ENCODE data around the gene RHOJ. TPM values are rescaled to one million over a fixed set of nuclear protein-coding genes. Genes with fewer than 3 reads are reported as not detected.

The RHOJ gene
- total and polyA plus RNA-seq, 9 of the 15 experiments (the other 6 are each of a cell fraction or from before 2014, with no cell fraction given), result not detected

DNA sequence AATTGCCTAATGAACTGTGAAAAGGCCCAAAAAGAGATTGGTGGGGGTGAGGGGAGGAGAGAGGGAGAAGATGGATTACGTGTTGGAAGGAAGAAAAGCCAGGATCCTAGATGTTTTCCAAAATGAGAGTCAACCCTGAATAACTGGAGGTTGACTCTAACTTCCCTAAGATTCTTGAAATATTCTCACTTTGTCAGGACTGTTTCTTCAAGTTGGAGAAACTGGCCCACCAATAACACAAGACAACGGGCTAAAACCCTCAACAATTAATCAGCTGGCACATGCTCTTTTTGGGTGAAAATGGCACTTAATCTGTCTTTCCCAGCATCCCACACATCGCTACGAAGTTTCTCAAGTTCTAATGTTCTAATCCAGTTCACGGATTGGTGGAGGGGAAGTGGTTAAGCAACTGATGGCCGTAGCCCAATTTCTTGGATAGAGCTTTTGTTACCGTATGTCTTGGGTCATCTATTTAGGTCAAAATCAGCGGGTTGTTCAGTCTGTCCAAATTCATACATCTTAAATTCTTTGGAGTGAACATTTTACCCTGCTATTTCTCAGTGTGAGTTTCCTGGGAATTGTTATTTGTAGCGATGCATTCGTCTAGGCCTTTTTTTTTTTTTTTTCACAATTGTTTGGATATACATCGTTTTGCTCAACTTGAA lies 65.5 kb downstream of the RHOJ start:
- TF ChIP-seq, protein P1, sequence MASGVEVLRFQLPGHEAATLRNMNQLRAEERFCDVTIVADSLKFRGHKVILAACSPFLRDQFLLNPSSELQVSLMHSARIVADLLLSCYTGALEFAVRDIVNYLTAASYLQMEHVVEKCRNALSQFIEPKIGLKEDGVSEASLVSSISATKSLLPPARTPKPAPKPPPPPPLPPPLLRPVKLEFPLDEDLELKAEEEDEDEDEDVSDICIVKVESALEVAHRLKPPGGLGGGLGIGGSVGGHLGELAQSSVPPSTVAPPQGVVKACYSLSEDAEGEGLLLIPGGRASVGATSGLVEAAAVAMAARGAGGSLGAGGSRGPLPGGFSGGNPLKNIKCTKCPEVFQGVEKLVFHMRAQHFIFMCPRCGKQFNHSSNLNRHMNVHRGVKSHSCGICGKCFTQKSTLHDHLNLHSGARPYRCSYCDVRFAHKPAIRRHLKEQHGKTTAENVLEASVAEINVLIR (CRISPR knock-in tag; IDR thresholded peaks at IDR 0.05), result no peak
- Histone ChIP-seq H3K4me2 (ENCODE audit: insufficient read depth, low read length) (no peak overlapping the region), H3K27me3 (ENCODE audit: control insufficient read depth in 2 of 2, insufficient read depth in 2 of 2, low read length in 2 of 2) (no peaks in the 10 kb centered on the region), H3K4me3 (no peak overlapping the region), H3K79me2 (ENCODE audit: control insufficient read depth, insufficient read depth, low read length) (no peaks in the 10 kb centered on the region), H3K36me3 (ENCODE audit: control insufficient read depth, insufficient read depth, low read length) (no peaks in the 10 kb centered on the region), H3K27ac (ENCODE audit: extremely low read depth, low read depth, low read length) (no peak overlapping the region), H3K9ac (ENCODE audit: insufficient read depth in 1 of 2, low read depth in 2 of 2, low read length in 2 of 2) (no peak overlapping the region), H3K9me1 (ENCODE audit: control insufficient read depth, insufficient read depth, low read length) (no peaks in the 10 kb centered on the region), H3K4me1 (replicated peaks in 1 of 2; ENCODE audit: control insufficient read depth in 2 of 2, insufficient read depth in 2 of 2, low read length in 2 of 2) (no peaks in the 10 kb centered on the region), H4K20me1 (replicated peaks; ENCODE audit: control insufficient read depth, insufficient read depth, low read length) (no peaks in the 10 kb centered on the region), H3K9me3 (replicated peaks; ENCODE audit: control insufficient read depth, insufficient read depth, low read depth, low read length) (no peaks in the 10 kb centered on the region), H2AFZ (ENCODE audit: low read depth, low read length) (no peak overlapping the region)
- FAIRE-seq, result no peak
- WGBS (ENCODE audit: insufficient coverage, low coverage, missing lambda C conversion rate), result 0% methylated on average over 9 of the region's 11 CpGs
- DNase-seq (ENCODE audit: extremely low read depth in 1 of 4, low spot score in 3 of 4), result no peak
- in situ Hi-C loops (cut with MboI) (loop anchor here (10.0 kb wide), 1 partner anchor 1095 kb away; no protein-coding TSS in a partner anchor), intact Hi-C loops (cut with micrococcal nuclease) (no loop called here)
- no TSS peak for BruUV-seq (replicated peaks)
- ATAC-seq, result no peak
- POLR2A ChIA-PET, result no interaction called here
- CTCF ChIA-PET (ENCODE audit: low intra/inter-chr PET ratio), result no interaction called here

DNA sequence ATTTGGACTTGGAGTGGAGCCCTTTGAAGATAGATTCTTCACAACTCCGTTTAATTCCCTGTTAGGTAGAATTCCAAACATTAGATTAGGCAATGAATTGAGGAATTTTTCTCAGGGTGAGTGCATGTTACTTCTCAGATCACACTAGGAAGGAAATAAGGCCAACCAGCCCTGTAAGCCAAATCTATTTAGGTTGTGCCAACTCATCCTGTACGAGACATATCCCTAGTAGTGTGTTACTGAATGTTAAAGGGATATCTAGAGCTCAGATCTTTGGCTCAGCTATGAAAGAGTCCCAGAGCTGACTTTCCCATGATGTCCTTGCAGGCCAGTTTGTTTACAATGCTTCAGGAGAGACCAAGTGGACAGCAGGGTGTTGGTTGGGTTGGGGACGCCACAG lies 68.9 kb downstream of the RHOJ start:
- Histone ChIP-seq H4K20me1 (replicated peaks; ENCODE audit: control insufficient read depth, insufficient read depth, low read length) (no peaks in the 10 kb centered on the region), H3K79me2 (ENCODE audit: control insufficient read depth, insufficient read depth, low read length) (no peaks in the 10 kb centered on the region), H3K27me3 (ENCODE audit: control insufficient read depth in 2 of 2, insufficient read depth in 2 of 2, low read length in 2 of 2) (no peaks in the 10 kb centered on the region), H3K4me2 (ENCODE audit: insufficient read depth, low read length) (no peak overlapping the region), H3K36me3 (ENCODE audit: control insufficient read depth, insufficient read depth, low read length) (no peaks in the 10 kb centered on the region), H2AFZ (ENCODE audit: low read depth, low read length) (no peak overlapping the region), H3K9me1 (ENCODE audit: control insufficient read depth, insufficient read depth, low read length) (no peaks in the 10 kb centered on the region), H3K9me3 (replicated peaks; ENCODE audit: control insufficient read depth, insufficient read depth, low read depth, low read length) (no peaks in the 10 kb centered on the region), H3K4me1 (replicated peaks in 1 of 2; ENCODE audit: control insufficient read depth in 2 of 2, insufficient read depth in 2 of 2, low read length in 2 of 2) (no peaks in the 10 kb centered on the region), H3K4me3 (no peak overlapping the region), H3K27ac (ENCODE audit: extremely low read depth, low read depth, low read length) (no peak overlapping the region), H3K9ac (ENCODE audit: insufficient read depth in 1 of 2, low read depth in 2 of 2, low read length in 2 of 2) (no peak overlapping the region)
- in situ Hi-C loops (cut with MboI), result loop anchor here (10.0 kb wide), 1 partner anchor 1098 kb away; no protein-coding TSS in a partner anchor
- ChIA-PET POLR2A (no interaction called here), CTCF (ENCODE audit: low intra/inter-chr PET ratio) (no interaction called here)
- FAIRE-seq, result no peak
- no peak for ATAC-seq
- intact Hi-C loops (cut with micrococcal nuclease), result no loop called here
- BruUV-seq (replicated peaks), result no TSS peak
- TF ChIP-seq CXXC5 (CRISPR knock-in tag; IDR thresholded peaks at IDR 0.05) (no peak), MIER1 (IDR thresholded peaks at IDR 0.05; ENCODE audit: low read depth) (no peak), SOX6 (IDR thresholded peaks at IDR 0.05) (no peak), TCF3 (CRISPR knock-in tag; IDR thresholded peaks at IDR 0.05) (no peak), MBD2 (IDR thresholded peaks at IDR 0.05; ENCODE audit: borderline replicate concordance, low read depth) (no peak), SMARCA5 (IDR thresholded peaks at IDR 0.05) (no peak), SRSF1 (IDR thresholded peaks at IDR 0.05; ENCODE audit: low read depth, low read length) (no peak), RBM25 (IDR thresholded peaks at IDR 0.05; ENCODE audit: low read depth, low read length, severe bottlenecking) (no peak), PTTG1 (tag; IDR thresholded peaks at IDR 0.05; ENCODE audit: low read depth) (no peak)
- TF ChIP-seq, protein P2, sequence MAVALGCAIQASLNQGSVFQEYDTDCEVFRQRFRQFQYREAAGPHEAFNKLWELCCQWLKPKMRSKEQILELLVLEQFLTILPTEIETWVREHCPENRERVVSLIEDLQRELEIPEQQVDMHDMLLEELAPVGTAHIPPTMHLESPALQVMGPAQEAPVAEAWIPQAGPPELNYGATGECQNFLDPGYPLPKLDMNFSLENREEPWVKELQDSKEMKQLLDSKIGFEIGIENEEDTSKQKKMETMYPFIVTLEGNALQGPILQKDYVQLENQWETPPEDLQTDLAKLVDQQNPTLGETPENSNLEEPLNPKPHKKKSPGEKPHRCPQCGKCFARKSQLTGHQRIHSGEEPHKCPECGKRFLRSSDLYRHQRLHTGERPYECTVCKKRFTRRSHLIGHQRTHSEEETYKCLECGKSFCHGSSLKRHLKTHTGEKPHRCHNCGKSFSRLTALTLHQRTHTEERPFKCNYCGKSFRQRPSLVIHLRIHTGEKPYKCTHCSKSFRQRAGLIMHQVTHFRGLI (CRISPR knock-in tag; IDR thresholded peaks at IDR 0.05), result no peak
- TF ChIP-seq, protein P3, sequence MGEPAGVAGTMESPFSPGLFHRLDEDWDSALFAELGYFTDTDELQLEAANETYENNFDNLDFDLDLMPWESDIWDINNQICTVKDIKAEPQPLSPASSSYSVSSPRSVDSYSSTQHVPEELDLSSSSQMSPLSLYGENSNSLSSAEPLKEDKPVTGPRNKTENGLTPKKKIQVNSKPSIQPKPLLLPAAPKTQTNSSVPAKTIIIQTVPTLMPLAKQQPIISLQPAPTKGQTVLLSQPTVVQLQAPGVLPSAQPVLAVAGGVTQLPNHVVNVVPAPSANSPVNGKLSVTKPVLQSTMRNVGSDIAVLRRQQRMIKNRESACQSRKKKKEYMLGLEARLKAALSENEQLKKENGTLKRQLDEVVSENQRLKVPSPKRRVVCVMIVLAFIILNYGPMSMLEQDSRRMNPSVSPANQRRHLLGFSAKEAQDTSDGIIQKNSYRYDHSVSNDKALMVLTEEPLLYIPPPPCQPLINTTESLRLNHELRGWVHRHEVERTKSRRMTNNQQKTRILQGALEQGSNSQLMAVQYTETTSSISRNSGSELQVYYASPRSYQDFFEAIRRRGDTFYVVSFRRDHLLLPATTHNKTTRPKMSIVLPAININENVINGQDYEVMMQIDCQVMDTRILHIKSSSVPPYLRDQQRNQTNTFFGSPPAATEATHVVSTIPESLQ (CRISPR knock-in tag; IDR thresholded peaks at IDR 0.05), result no peak
- no peak for DNase-seq (ENCODE audit: extremely low read depth in 1 of 4, low spot score in 3 of 4)
- 0% methylated on average over 3 of the region's 3 CpGs for WGBS (ENCODE audit: insufficient coverage, low coverage, missing lambda C conversion rate)
